ENCODE data around the gene CLCA4.

The CLCA4 gene

DNA sequence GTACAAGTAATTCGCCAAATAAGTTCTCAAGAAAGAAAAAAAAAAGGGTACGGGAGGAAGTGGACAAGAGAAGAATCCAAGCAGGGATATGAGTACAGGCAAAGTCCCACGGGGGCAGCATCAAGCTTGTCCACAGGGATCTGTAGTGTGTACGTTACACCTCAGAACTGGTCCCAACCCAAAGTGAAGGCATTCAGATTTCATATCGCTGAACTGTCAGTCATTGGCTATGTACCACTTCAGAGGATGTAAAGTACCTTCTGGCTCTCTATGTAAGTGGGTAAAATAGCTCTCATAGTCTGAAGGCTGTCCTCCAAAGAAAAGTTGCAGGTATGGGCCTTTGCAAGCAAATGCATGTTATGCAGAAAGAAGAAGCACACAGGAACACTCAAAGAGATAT is 8.1 kb upstream of the CLCA4 start:
- Histone ChIP-seq H3K27me3 (ENCODE audit: control insufficient read depth, insufficient read depth, low read length) (no peaks in the 10 kb centered on the region), H3K4me3 (ENCODE audit: low read length) (no peak overlapping the region), H3K9ac (ENCODE audit: low read length) (no peak overlapping the region), H3K4me1 (ENCODE audit: control insufficient read depth, low read depth, low read length) (no peaks in the 10 kb centered on the region), H3K27ac (ENCODE audit: low read length) (no peak overlapping the region), H3K36me3 (ENCODE audit: control insufficient read depth, low read depth, low read length) (no peaks in the 10 kb centered on the region), H3K9me3 (ENCODE audit: control insufficient read depth, low read depth, low read length) (no peaks in the 10 kb centered on the region)

DNA sequence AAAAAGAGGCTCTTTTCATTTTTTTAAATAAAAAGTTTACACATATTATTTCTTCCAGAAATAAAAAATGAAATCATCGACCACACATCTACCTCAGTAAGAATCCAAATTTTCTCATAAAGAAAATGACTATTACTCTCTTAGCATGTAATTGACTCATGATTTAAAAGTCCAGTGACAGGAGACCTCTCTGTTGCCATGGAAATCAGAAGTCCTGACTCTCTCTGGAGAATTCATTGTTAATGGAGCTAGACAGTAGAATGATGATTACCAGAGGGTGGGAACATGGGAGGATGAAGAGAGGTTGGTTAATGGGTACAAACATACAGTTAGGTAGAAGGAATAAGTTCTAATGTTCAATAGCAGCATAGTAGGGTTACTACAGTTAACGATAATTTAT is 5.0 kb upstream of the CLCA4 start:
- H3K4me1 ChIP-seq (ENCODE audit: control insufficient read depth, low read depth, low read length), result no peaks in the 10 kb centered on the region
- H3K27me3 ChIP-seq (ENCODE audit: control insufficient read depth, insufficient read depth, low read length), result no peaks in the 10 kb centered on the region
- no peak overlapping the region for H3K9ac ChIP-seq (ENCODE audit: low read length)
- no peaks in the 10 kb centered on the region for H3K36me3 ChIP-seq (ENCODE audit: control insufficient read depth, low read depth, low read length)
- H3K9me3 ChIP-seq (ENCODE audit: control insufficient read depth, low read depth, low read length), result no peaks in the 10 kb centered on the region
- no peak overlapping the region for H3K4me3 ChIP-seq (ENCODE audit: low read length)
- no peak overlapping the region for H3K27ac ChIP-seq (ENCODE audit: low read length)

DNA sequence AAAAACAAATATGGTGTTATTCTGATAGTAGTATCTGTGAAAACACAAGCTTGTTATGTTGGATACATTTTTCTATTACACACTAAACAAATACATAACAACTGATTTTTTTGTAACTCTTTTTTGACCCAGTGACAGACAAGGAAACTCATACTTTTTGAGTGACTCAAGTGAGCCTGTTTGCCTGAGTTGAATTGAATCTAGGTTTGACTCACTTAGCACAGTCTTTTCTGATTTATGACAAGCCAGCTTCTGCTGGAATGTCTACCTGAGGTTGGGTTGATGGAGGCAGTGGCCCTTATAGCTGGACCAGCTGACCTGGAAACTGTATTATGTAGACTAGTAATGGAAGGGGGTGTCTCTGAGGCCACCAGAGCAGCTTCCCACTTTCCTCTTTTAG is 4.2 kb upstream of the CLCA4 start:
- no peak overlapping the region for H3K9ac ChIP-seq (ENCODE audit: low read length)
- peaks cover 4% of the 10 kb centered on the region for H3K4me1 ChIP-seq (ENCODE audit: control insufficient read depth, low read depth, low read length)
- no peaks in the 10 kb centered on the region for H3K9me3 ChIP-seq (ENCODE audit: control insufficient read depth, low read depth, low read length)
- H3K27me3 ChIP-seq (ENCODE audit: control insufficient read depth, insufficient read depth, low read length), result no peaks in the 10 kb centered on the region
- no peak overlapping the region for H3K4me3 ChIP-seq (ENCODE audit: low read length)
- H3K27ac ChIP-seq (ENCODE audit: low read length), result no peak overlapping the region
- no peaks in the 10 kb centered on the region for H3K36me3 ChIP-seq (ENCODE audit: control insufficient read depth, low read depth, low read length)

DNA sequence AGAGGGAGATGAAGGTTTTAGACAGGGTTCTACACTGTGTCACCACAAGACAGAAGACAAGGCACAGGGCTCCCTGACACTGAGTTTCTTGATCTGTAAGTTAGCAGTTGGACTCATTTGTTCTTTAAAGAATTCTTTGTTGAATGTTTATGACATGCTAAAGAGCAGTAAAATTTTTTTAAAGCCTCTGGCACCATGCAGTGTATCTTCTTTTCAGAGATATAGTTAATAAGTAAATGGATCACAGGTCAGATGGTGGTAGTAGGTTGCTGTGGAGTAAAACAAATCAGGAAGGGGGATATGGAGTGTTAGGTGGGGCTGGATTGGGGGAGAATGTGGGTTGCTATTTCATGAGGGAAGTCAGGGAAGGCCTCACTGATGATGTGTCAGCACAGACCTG is 2.0 kb downstream of the CLCA4 start:
- Histone ChIP-seq H3K27me3 (ENCODE audit: control insufficient read depth, insufficient read depth, low read length) (no peaks in the 10 kb centered on the region), H3K4me1 (ENCODE audit: control insufficient read depth, low read depth, low read length) (peaks cover 4% of the 10 kb centered on the region), H3K9me3 (ENCODE audit: control insufficient read depth, low read depth, low read length) (no peaks in the 10 kb centered on the region), H3K4me3 (ENCODE audit: low read length) (no peak overlapping the region), H3K27ac (ENCODE audit: low read length) (no peak overlapping the region), H3K9ac (ENCODE audit: low read length) (no peak overlapping the region), H3K36me3 (ENCODE audit: control insufficient read depth, low read depth, low read length) (no peaks in the 10 kb centered on the region)

DNA sequence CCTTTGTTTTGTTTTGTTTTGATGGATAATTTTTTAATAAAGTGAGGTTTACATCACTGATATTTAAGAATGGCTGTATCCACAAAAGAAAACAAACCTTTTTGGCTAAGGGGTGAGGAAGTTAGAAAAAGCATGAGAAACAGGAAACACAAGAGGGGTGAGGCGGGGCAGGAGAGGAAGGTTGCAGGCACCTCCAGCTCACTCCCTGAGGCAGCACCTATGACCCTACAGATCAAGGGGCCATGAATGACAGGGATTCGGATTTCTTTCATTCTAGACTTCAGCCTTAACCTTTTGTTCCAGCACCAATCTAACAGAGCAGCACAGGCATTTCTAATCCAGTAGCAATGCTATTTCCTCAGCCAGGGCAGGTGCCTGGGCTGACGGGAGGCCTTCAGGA is 4.4 kb downstream of the CLCA4 start:
- Histone ChIP-seq H3K4me1 (ENCODE audit: control insufficient read depth, low read depth, low read length) (peaks cover 4% of the 10 kb centered on the region), H3K27me3 (ENCODE audit: control insufficient read depth, insufficient read depth, low read length) (no peaks in the 10 kb centered on the region), H3K36me3 (ENCODE audit: control insufficient read depth, low read depth, low read length) (no peaks in the 10 kb centered on the region)

DNA sequence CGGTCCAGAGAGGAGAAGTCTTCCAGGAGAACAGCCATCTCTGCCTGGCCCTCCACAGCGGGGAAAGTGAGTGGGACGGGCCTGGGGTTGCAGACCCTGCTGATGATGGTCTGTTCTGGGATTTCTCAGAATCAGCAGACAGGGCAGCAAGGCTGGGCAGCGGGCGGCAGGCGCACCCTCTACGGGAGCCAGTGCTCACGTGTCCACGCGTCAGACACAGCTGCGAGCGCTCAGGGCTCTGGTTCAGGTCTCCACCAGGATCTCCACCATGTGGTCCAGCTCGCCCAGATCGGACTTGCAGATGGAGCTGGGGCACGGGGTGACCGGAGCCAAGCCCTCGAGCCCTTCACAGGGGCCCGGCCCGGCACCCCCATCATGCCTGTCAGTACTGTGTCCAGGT is 5.5 kb downstream of the CLCA4 start:
- Histone ChIP-seq H3K27me3 (ENCODE audit: control insufficient read depth, insufficient read depth, low read length) (no peaks in the 10 kb centered on the region), H3K27ac (ENCODE audit: low read length) (no peak overlapping the region), H3K9me3 (ENCODE audit: control insufficient read depth, low read depth, low read length) (no peaks in the 10 kb centered on the region), H3K36me3 (ENCODE audit: control insufficient read depth, low read depth, low read length) (no peaks in the 10 kb centered on the region), H3K9ac (ENCODE audit: low read length) (no peak overlapping the region), H3K4me1 (ENCODE audit: control insufficient read depth, low read depth, low read length) (peaks cover 3% of the 10 kb centered on the region), H3K4me3 (ENCODE audit: low read length) (no peak overlapping the region)

More for the DNA sequence above, 4.4 kb downstream of the CLCA4 start:
- Histone ChIP-seq H3K9me3 (ENCODE audit: control insufficient read depth, low read depth, low read length) (no peaks in the 10 kb centered on the region), H3K4me3 (ENCODE audit: low read length) (no peak overlapping the region), H3K27ac (ENCODE audit: low read length) (no peak overlapping the region), H3K9ac (ENCODE audit: low read length) (no peak overlapping the region)

DNA sequence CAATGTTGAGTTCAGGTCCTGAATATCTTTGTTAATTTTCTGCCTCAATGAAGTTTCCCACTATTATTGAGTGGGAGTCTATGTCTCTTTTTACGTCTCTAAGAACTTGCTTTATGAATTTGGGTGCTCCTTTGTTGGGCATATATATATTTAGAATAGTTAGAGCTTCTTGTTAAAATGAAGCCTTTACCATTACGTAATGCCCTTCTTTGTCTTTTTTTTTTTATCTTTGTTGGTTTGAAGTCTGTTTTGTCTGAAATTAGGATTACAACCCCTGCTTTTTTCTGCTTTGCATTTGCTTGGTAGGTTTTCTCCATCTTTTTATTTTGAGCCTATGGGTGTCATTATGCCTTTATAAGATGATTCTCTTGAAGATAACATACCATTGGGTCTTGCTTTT is 10.9 kb downstream of the CLCA4 start:
- H3K9me3 ChIP-seq (ENCODE audit: control insufficient read depth, low read depth, low read length), result no peaks in the 10 kb centered on the region
- H3K36me3 ChIP-seq (ENCODE audit: control insufficient read depth, low read depth, low read length), result no peaks in the 10 kb centered on the region
- H3K27ac ChIP-seq (ENCODE audit: low read length), result no peak overlapping the region
- H3K4me1 ChIP-seq (ENCODE audit: control insufficient read depth, low read depth, low read length), result no peaks in the 10 kb centered on the region
- H3K9ac ChIP-seq (ENCODE audit: low read length), result no peak overlapping the region
- H3K4me3 ChIP-seq (ENCODE audit: low read length), result no peak overlapping the region
- H3K27me3 ChIP-seq (ENCODE audit: control insufficient read depth, insufficient read depth, low read length), result no peaks in the 10 kb centered on the region

DNA sequence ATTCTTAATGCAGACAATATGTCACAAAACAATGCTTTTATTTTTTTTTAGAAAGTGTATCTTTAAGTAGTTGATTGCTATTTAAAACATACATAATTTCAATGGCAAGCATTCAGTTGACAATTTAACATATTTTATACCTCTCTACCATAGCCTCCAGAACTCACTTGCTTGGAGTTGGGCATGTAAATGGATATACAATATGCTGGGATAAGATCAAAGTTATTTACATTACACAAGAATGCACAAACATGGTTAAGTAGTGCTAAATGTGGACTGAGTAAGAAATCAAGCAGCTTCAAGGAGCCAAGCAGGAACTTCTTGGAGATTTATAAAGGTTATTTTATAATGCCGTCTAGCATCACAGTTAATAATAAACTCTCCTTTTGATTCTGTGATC is 17.0 kb downstream of the CLCA4 start:
- no peaks in the 10 kb centered on the region for H3K4me1 ChIP-seq (ENCODE audit: control insufficient read depth, low read depth, low read length)
- H3K27ac ChIP-seq (ENCODE audit: low read length), result no peak overlapping the region
- no peaks in the 10 kb centered on the region for H3K27me3 ChIP-seq (ENCODE audit: control insufficient read depth, insufficient read depth, low read length)
- no peak overlapping the region for H3K9ac ChIP-seq (ENCODE audit: low read length)
- no peaks in the 10 kb centered on the region for H3K36me3 ChIP-seq (ENCODE audit: control insufficient read depth, low read depth, low read length)
- H3K4me3 ChIP-seq (ENCODE audit: low read length), result no peak overlapping the region
- no peaks in the 10 kb centered on the region for H3K9me3 ChIP-seq (ENCODE audit: control insufficient read depth, low read depth, low read length)

DNA sequence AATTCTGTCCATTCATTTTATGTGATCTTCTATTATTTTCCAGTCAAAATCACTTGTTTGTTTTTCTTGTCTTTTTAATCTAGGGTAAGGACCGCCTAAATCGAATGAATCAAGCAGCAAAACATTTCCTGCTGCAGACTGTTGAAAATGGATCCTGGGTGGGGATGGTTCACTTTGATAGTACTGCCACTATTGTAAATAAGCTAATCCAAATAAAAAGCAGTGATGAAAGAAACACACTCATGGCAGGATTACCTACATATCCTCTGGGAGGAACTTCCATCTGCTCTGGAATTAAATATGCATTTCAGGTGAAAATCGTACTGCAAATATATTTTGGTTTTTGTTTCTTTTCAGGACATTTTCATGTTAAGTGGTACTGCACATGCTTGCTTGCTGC is 20.5 kb downstream of the CLCA4 start:
- H3K9ac ChIP-seq (ENCODE audit: low read length), result no peak overlapping the region
- no peak overlapping the region for H3K4me3 ChIP-seq (ENCODE audit: low read length)
- H3K27ac ChIP-seq (ENCODE audit: low read length), result no peak overlapping the region
- no peaks in the 10 kb centered on the region for H3K27me3 ChIP-seq (ENCODE audit: control insufficient read depth, insufficient read depth, low read length)
- no peaks in the 10 kb centered on the region for H3K36me3 ChIP-seq (ENCODE audit: control insufficient read depth, low read depth, low read length)
- H3K9me3 ChIP-seq (ENCODE audit: control insufficient read depth, low read depth, low read length), result no peaks in the 10 kb centered on the region
- no peaks in the 10 kb centered on the region for H3K4me1 ChIP-seq (ENCODE audit: control insufficient read depth, low read depth, low read length)

DNA sequence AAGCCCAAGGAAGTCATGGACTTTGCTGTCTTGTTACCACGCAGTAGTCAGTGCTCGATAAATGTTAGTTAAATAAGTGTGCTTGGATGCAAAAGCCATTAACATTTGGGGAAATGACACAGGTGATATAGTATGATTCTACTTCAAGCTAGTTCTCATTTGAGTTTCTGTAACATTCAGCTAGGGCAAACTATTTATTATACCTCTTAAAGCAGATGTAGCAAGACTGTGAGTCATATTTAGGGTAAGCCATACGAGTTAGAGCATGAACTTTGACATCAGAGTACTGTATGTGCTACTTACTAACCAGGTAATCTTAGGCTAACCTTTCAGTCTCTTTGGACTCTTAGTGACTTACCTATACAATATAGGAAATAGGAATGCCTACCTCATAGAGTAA is 21.0 kb downstream of the CLCA4 start:
- Histone ChIP-seq H3K4me1 (ENCODE audit: control insufficient read depth, low read depth, low read length) (no peaks in the 10 kb centered on the region), H3K9me3 (ENCODE audit: control insufficient read depth, low read depth, low read length) (no peaks in the 10 kb centered on the region), H3K27me3 (ENCODE audit: control insufficient read depth, insufficient read depth, low read length) (no peaks in the 10 kb centered on the region), H3K9ac (ENCODE audit: low read length) (no peak overlapping the region), H3K4me3 (ENCODE audit: low read length) (no peak overlapping the region), H3K27ac (ENCODE audit: low read length) (no peak overlapping the region), H3K36me3 (ENCODE audit: control insufficient read depth, low read depth, low read length) (no peaks in the 10 kb centered on the region)

DNA sequence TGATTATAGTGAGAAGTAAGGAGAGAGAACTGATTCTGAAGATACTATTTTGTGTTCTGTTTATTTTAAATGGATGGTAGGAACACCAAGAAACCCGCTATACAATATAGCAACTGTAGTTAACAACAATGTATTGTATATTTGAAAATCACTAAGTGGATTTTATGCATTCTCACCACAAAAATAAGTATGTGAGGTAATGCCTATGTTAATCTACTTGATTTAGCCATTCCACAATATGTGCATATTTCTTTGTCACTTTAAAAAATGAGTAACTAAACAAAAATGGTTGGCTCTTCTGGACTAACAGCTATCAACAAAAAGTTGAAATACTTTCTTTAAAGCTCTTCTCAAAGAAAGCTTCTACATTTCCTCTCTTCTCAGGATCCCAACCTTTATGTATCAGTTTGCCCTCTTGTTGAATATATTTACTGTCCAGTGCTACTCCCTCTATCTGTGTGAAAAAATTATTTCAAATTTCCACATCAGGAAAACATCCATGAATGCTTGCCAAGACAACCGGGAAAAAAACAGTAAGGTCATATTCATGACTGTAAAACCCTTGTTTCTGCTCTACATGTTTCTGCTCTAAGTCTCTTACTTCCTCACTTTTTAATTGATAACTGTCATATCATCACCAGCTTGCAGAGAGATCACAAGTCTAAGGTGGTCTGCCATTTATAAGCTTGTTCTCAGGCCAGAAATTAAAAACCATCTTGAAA is 27.0 kb downstream of the CLCA4 start:
- Histone ChIP-seq H3K27ac (ENCODE audit: low read length) (no peak overlapping the region), H3K4me3 (ENCODE audit: low read length) (no peak overlapping the region), H3K36me3 (ENCODE audit: control insufficient read depth, low read depth, low read length) (no peaks in the 10 kb centered on the region), H3K9ac (ENCODE audit: low read length) (no peak overlapping the region), H3K4me1 (ENCODE audit: control insufficient read depth, low read depth, low read length) (no peaks in the 10 kb centered on the region), H3K27me3 (ENCODE audit: control insufficient read depth, insufficient read depth, low read length) (no peaks in the 10 kb centered on the region), H3K9me3 (ENCODE audit: control insufficient read depth, low read depth, low read length) (no peaks in the 10 kb centered on the region)

DNA sequence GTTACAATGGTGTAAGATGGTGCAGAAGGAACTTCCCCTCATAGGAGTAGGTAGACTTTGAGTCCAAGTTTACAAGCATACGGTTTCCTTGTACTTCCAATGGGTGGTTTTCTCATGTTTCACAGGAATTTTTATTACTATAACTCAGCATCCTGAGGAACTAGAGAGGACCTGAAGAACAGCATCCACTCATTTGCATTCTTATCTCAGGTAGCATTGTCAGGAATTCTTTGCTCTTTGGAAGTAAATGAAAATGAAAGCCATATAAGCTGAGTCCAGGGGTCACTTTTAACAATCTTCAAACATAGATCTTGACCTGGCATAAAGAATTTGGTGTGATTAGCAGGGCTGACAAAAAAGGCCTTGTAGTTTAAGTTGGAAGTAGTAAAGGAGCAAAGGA is 34.4 kb downstream of the CLCA4 start:
- Histone ChIP-seq H3K4me3 (ENCODE audit: low read length) (no peak overlapping the region), H3K9me3 (ENCODE audit: control insufficient read depth, low read depth, low read length) (no peaks in the 10 kb centered on the region), H3K36me3 (ENCODE audit: control insufficient read depth, low read depth, low read length) (no peaks in the 10 kb centered on the region), H3K4me1 (ENCODE audit: control insufficient read depth, low read depth, low read length) (no peaks in the 10 kb centered on the region), H3K27ac (ENCODE audit: low read length) (no peak overlapping the region), H3K9ac (ENCODE audit: low read length) (no peak overlapping the region), H3K27me3 (ENCODE audit: control insufficient read depth, insufficient read depth, low read length) (no peaks in the 10 kb centered on the region)
